Left colon (tissue), 2 donors: ENCODE data around the gene IL37. TPM values are rescaled to one million over a fixed set of nuclear protein-coding genes. Genes with fewer than 3 reads are reported as not detected.
A peak's percentile ranks its signal among the peaks of the same experiment; 100 is the strongest.

Experiments used
- ATAC-seq: fragments of 200-7000 bp; cut with Tn5 transposase; one replicate; pipeline ENCODE4 v1.9.1; 2020; ENCODE audit warnings: mild to moderate bottlenecking, moderate library complexity
- DNase-seq, 2 donors: peaks; one replicate each; pipeline ENCODE4 v3.0.0-alpha.2; 2020
- intact Hi-C, 2 donors: fragments of 100-400 bp; cut with DNase I in 1 of 2; cut with micrococcal nuclease in 1 of 2; formaldehyde crosslinking; loops; one replicate each; pipeline versions ENCODE4 v1.11.2 to v1.14.0; 2022; cut with DNase I, micrococcal nuclease
- total RNA-seq, 2 donors: library from RNA; stranded (reverse); fragmentation: NEBNext Ultra II Directional; extraction: Animal tissue kit (Norgen Biotek cat#: 25700); gene quantifications; one replicate each; pipeline ENCODE4 v1.2.1, GENCODE V29; 2021
- donor health status: DM: no; HTN: no; CAD: no.
- donor health status: DM: yes; HTN: yes; CAD: no.

Gene IL37
- total RNA-seq, 2 donors from 2014 or later = 0.64 to 1.5 TPM

GRCh38 chr2:112944971-112945370 is 34.0 kb downstream of the IL37 start:
- ATAC-seq (no peak), DNase-seq (no peak)
- intact Hi-C loops = loop anchor here in 1 of 2 donors (5.0 kb wide), 1 partner anchor 198 kb away; no protein-coding TSS in a partner anchor

DNA sequence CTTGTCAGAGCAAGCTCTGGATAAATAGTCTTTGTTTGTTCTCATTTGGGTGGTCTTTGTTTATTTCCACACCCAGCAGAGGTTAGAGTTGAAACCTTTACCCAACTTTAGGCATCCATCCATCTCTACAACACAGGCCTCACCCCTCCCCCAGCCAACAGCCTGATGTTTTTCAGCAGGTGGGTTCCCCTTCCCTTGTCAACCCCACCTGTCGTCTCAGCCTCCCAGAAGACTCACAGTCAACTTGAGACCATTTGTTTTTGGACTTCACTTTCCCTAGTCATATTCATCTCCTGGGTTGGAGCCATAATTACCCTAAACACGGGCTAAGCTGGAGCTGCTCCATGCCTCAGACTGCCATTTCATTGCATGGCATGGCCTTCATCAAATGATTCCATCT is 35.1 kb downstream of the IL37 start:
- DNase-seq (no peak), ATAC-seq (no peak)
- intact Hi-C loops = no loop called here

GRCh38 chr2:112947374-112947773 is 36.4 kb downstream of the IL37 start:
- peak; percentile 50 for ATAC-seq
- intact Hi-C loops = no loop called here

GRCh38 chr2:112949456-112949855 is 38.5 kb downstream of the IL37 start:
- DNase-seq = no peak
- intact Hi-C loops = no loop called here
- ATAC-seq = no peak

More at GRCh38 chr2:112947374-112947773, 36.4 kb downstream of the IL37 start:
- DNase-seq = no peak

- intact Hi-C loops = no loop called here
- DNase-seq (no peak), ATAC-seq (no peak)
Observed at GRCh38 chr2:112954364-112954763, 43.4 kb downstream of the IL37 start.

GRCh38 chr2:112957511-112957910 is 46.5 kb downstream of the IL37 start:
- no peak for ATAC-seq
- DNase-seq = no peak
- intact Hi-C loops = no loop called here

GRCh38 chr2:112958428-112959108 is 47.6 kb downstream of the IL37 start:
- intact Hi-C loops = no loop called here

DNA sequence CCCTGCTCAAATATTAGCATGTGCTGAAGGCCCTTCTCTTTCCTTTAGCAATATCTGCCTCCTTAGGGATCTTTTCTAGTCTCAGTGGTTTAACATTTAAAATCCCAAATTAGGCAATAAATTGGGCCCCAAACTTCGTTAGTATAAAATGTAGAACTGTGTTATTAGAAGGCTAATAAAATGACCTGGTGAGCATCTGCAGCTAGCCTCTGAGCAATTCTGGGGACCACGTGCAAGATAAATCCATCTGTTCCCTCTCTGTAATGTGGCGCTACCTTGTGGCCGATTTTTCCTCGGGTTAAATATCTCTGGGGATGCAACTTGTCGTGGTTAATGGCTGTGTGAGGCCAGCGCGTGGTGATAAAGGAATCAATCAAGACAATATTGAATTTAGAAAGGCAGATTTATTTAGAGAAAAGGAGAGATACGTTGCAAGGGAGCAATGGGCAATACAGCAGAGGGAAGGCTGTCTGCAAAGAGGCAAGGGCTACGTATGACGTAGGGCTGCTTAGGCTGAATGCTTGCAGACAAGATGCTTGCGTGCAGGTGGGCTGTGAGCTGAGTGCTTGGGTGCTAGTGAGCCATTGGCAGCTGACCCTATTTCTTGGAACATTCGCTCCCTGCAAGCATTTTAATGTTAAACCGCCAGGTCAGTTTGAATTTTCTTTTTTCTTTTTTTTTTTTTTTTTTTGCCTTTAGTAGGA is 48.3 kb downstream of the IL37 start:
- peak; percentile 48 for ATAC-seq
- DNase-seq = peak in 1 of 2 donors; percentile 31
- intact Hi-C loops = no loop called here

More at GRCh38 chr2:112958428-112959108, 47.6 kb downstream of the IL37 start:
- DNase-seq (peak in 1 of 2 donors; percentile 11), ATAC-seq (peak; percentile 81)

DNA sequence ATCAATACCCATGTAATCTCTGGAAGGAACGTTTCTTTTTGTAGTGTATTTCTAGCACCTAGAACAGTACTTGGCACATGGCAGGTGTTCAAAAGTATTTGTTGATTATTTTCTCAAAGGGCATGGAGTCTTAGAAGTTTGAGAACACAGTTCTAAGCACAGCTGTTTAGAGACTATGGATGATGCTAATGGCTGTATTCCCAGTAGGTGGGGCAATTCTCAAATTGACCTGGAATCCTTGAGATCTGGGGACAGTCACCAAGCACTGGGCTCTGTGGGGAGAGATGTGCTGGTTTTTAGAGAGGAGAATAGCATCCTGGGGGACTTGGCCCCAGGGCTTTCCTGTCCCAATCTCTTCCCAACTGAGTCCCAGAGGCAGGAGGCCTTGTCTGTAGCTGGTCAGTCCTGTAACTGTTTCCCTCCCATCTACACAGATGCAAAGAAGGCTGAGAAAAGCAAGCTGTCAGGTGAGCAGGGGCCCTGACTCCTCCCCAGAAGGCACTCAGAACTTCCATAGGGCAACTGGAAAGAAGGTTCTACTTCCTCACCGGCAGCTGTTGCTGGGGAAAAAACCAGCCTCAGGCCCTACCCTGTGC is 49.4 kb downstream of the IL37 start:
- DNase-seq = no peak
- ATAC-seq = no peak
- intact Hi-C loops = no loop called here

- ATAC-seq (no peak), DNase-seq (no peak)
- intact Hi-C loops = no loop called here
Observed at GRCh38 chr2:112962308-112963175, 51.6 kb downstream of the IL37 start.

DNA sequence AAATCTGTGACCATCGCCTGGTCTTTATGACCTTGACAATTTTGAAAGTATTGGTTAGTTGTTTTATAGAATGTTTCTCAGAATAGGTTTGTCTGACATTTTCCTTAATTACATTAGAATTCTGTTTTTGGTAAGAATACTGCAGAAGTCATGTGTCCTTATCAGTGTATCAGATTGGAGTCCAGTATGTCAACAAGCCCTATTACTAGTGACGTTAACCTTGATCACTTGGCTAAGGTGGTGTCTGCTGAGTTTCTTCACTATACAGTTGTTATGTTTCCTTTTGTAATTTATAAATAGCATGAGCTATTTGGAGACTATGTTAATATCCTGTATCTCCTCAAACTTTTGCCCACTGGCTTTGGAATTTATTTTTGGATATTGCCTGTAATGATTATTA is 56.1 kb downstream of the IL37 start:
- DNase-seq = no peak
- intact Hi-C loops = no loop called here
- no peak for ATAC-seq

Other genes starting within 250 kb of the IL37 start
- not detected for gene NT5DC4, start 190.1 kb upstream of the IL37 start, total RNA-seq
- 1 to 10 TPM; 1.4 to 4.7 TPM for gene CKAP2L, start 146.6 kb upstream of the IL37 start, total RNA-seq
- under 1 TPM; 0.12 to 0.17 TPM for gene IL1A, start 126.7 kb upstream of the IL37 start, total RNA-seq
- 1 to 10 TPM; 4.2 to 7.3 TPM for gene IL1B, start 74.4 kb upstream of the IL37 start, total RNA-seq
- under 1 TPM in 1 of 2 donors, not detected in 1; 0.31 TPM for gene IL36G, start 66.8 kb downstream of the IL37 start, total RNA-seq
- not detected for gene IL36A, start 94.3 kb downstream of the IL37 start, total RNA-seq
- gene IL36B, start 141.7 kb downstream of the IL37 start, total RNA-seq = not detected
- not detected for gene IL36RN, start 148.0 kb downstream of the IL37 start, total RNA-seq
- gene IL1F10, start 156.8 kb downstream of the IL37 start, total RNA-seq = not detected
- gene IL1RN, start 216.4 kb downstream of the IL37 start, total RNA-seq = 10 to 100 TPM in 1 of 2 donors, 1 to 10 TPM in 1; 2.6 to 15.7 TPM